Prostate gland (tissue), 2 donors: ENCODE measurements around the gene TMC1. TPM values are rescaled to one million over a fixed set of nuclear protein-coding genes. Genes with fewer than 3 reads are reported as not detected.

Source experiments
- DNase-seq: peaks from one replicate; pipeline ENCODE4 v3.0.0-alpha.2; 2019; ENCODE audit warnings: low spot score
- H3K27ac ChIP-seq, 2 donors: fragments of 200-600 bp; sonication (generic); 2 replicates each; pipeline ENCODE4 v1.5.1; 2017 to 2019
- H3K27me3 ChIP-seq: fragments of 200-600 bp; sonication (generic); replicated peaks from 2 replicates; pipeline ENCODE4 v1.5.1; 2019; ENCODE audit not compliant: insufficient read depth
- H3K36me3 ChIP-seq, 2 donors: fragments of 200-600 bp; sonication (generic); 1 replicate in 1 of 2; 2 replicates in 1 of 2; pipeline versions ENCODE4 v1.5.1 to v1.8.1; 2017 to 2019
- H3K4me1 ChIP-seq: fragments of 200-600 bp; sonication (generic); replicated peaks from 2 replicates; pipeline ENCODE4 v1.5.1; 2019
- H3K4me3 ChIP-seq, 2 donors: fragments of 200-600 bp; sonication (generic); 2 replicates each; pipeline ENCODE4 v1.5.1; 2017 to 2019
- H3K9me3 ChIP-seq: fragments of 200-600 bp; sonication (generic); 2 replicates; pipeline ENCODE4 v1.5.1; 2017
- CTCF ChIP-seq, 4 experiments: fragments of 200-600 bp in 2 of 4; fragments of 450-650 bp in 2 of 4; sonication (generic) in 2 of 4; IDR thresholded peaks; 1 replicate in 3 of 4; 2 replicates in 1 of 4; pipeline ENCODE4 v1.5.1; 2016 to 2019; ENCODE audit warnings: antibody characterized with exemption in 4 of 4, mild to moderate bottlenecking in 2 of 4, moderate library complexity in 2 of 4
- POLR2A ChIP-seq: fragments of 450-650 bp; IDR thresholded peaks from one replicate; pipeline ENCODE4 v1.6.1; 2016; ENCODE audit warnings: antibody characterized with exemption, mild to moderate bottlenecking
- POLR2AphosphoS5 ChIP-seq: sonication (generic); formaldehyde crosslinking; IDR thresholded peaks from one replicate; pipeline ENCODE4 v1.6.1; 2017; ENCODE audit warnings: antibody characterized with exemption
- WGBS: methylation state at CpG from one replicate; pipeline ENCODE4 v1.1.5; 2018; 5-methylcytosine and 5-hydroxymethylcytosine counted together
- intact Hi-C: fragments of 100-400 bp; cut with DNase I; formaldehyde crosslinking; loops from one replicate; pipeline ENCODE4 v1.14.2; 2022
- total RNA-seq, 2 donors: library from RNA; depleted of rRNA; stranded (reverse); fragments of >200 nt; gene quantifications; one replicate each; pipeline ENCODE4 v1.1.0, GENCODE V29; 2016

The TMC1 gene
- total RNA-seq, 2 donors from 2014 or later = 3.0 to 5.3 TPM

- WGBS = 92% methylated on average over 3 of the region's 3 CpGs
- Histone ChIP-seq H3K27me3 (no peaks in the 10 kb centered on the region), H3K36me3 (no peaks in the 10 kb centered on the region), H3K4me3 (no peak overlapping the region), H3K27ac (no peak overlapping the region), H3K9me3 (no peaks in the 10 kb centered on the region), H3K4me1 (no peaks in the 10 kb centered on the region)
- no peak for DNase-seq
- TF ChIP-seq CTCF (IDR thresholded peaks at IDR 0.05) (no peak), POLR2AphosphoS5 (no peak), POLR2A (no peak)
- intact Hi-C loops = no loop called here
Observed at GRCh38 chr9:72775570-72775969, 254.2 kb downstream of the TMC1 start.

GRCh38 chr9:72779614-72780013, 258.2 kb downstream of the TMC1 start:
- DNase-seq = no peak
- intact Hi-C loops = no loop called here
- Histone ChIP-seq H3K27me3 (no peaks in the 10 kb centered on the region), H3K36me3 (no peaks in the 10 kb centered on the region), H3K9me3 (no peaks in the 10 kb centered on the region), H3K4me3 (no peak overlapping the region), H3K27ac (no peak overlapping the region), H3K4me1 (no peaks in the 10 kb centered on the region)
- TF ChIP-seq POLR2AphosphoS5 (no peak), POLR2A (no peak), CTCF (IDR thresholded peaks at IDR 0.05) (no peak)

- H3K36me3 ChIP-seq = no peaks in the 10 kb centered on the region
- no peaks in the 10 kb centered on the region for H3K9me3 ChIP-seq
- TF ChIP-seq POLR2AphosphoS5 = no peak
- TF ChIP-seq CTCF (IDR thresholded peaks at IDR 0.05) = no peak
- TF ChIP-seq POLR2A = no peak
- no peak overlapping the region for H3K27ac ChIP-seq
- no peak for DNase-seq
- H3K4me1 ChIP-seq = no peaks in the 10 kb centered on the region
- no peak overlapping the region for H3K4me3 ChIP-seq
- intact Hi-C loops = no loop called here
- no peaks in the 10 kb centered on the region for H3K27me3 ChIP-seq
Observed at GRCh38 chr9:72786948-72787347, 265.5 kb downstream of the TMC1 start.

- no peak for DNase-seq
- H3K4me1 ChIP-seq = no peaks in the 10 kb centered on the region
- no peak for TF ChIP-seq CTCF (IDR thresholded peaks at IDR 0.05)
- H3K9me3 ChIP-seq = no peaks in the 10 kb centered on the region
- intact Hi-C loops = no loop called here
- no peak overlapping the region for H3K27ac ChIP-seq
- H3K36me3 ChIP-seq = no peaks in the 10 kb centered on the region
- WGBS = 61% methylated on average over 5 of the region's 5 CpGs
- no peak overlapping the region for H3K4me3 ChIP-seq
- H3K27me3 ChIP-seq = no peaks in the 10 kb centered on the region
Observed at GRCh38 chr9:72788966-72789735, 267.7 kb downstream of the TMC1 start.

GRCh38 chr9:72789885-72790284, 268.5 kb downstream of the TMC1 start:
- Histone ChIP-seq H3K9me3 (no peaks in the 10 kb centered on the region), H3K27me3 (no peaks in the 10 kb centered on the region), H3K36me3 (no peaks in the 10 kb centered on the region), H3K4me1 (no peaks in the 10 kb centered on the region), H3K4me3 (no peak overlapping the region), H3K27ac (no peak overlapping the region)
- WGBS = 69% methylated on average over 3 of the region's 3 CpGs
- no peak for DNase-seq
- TF ChIP-seq POLR2AphosphoS5 (no peak), POLR2A (no peak), CTCF (IDR thresholded peaks at IDR 0.05) (no peak)
- intact Hi-C loops = no loop called here
